Vagina (tissue), 2 donors: ENCODE results near the gene KCNJ15.

Experiments
- POLR2A ChIP-seq, 2 donors: fragments of 450-650 bp; IDR thresholded peaks; one replicate each; pipeline ENCODE4 v1.6.1; 2017; ENCODE audit warnings: antibody characterized with exemption in 2 of 2, mild to moderate bottlenecking in 2 of 2, moderate library complexity in 2 of 2
- POLR2AphosphoS5 ChIP-seq, 2 donors: sonication (generic); formaldehyde crosslinking; IDR thresholded peaks; one replicate each; pipeline ENCODE4 v1.9.0; 2017; ENCODE audit warnings: antibody characterized with exemption in 2 of 2, mild to moderate bottlenecking in 2 of 2, low read depth in 1 of 2; ENCODE audit not compliant: insufficient read depth in 1 of 2
- TF ChIP-seq, protein P1 (sequence below), 3 experiments: fragments of 450-650 bp in 2 of 3; fragments of 200-600 bp in 1 of 3; sonication (generic) in 1 of 3; IDR thresholded peaks; one replicate each; pipeline ENCODE4 v1.5.1; 2017 to 2019; ENCODE audit warnings: antibody characterized with exemption in 3 of 3, mild to moderate bottlenecking in 2 of 3, moderate library complexity in 2 of 3

DNA sequence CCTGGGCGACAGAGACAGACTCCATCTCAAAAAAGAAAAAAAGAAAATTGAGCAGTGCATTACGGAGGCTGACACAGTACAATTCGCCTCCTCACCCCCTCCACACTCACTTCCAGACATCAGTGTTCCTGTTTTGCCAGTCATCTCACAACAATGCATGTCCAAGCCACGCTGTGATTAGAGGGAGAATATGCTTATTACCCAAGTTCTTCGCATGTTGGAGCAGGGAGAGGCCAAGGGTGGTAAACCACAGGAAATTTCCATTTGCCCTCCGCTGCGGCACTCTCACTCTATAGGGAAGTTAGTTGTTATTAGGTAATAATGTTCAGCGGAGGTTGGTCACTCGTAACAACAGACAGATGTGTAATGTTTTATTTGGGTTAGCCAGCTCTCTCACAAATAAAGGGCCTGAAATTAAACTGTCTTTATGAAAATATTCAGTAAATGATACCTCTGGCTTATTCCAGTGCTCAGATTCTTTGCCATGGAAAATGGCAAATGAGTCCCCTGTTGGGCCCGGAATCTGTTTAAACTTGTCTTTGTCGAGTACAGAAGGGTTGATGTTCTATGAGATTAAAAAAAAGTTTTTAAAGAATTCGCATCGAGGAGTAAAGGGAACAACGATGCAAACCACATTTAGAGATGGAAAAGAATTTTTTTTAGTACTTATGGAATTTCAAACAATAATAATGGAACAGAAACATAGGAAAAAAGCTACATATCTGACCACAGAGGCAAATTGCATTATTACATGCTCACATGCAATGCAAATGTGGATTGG, 33.1 kb downstream of the KCNJ15 start:
- TF ChIP-seq, protein P1, sequence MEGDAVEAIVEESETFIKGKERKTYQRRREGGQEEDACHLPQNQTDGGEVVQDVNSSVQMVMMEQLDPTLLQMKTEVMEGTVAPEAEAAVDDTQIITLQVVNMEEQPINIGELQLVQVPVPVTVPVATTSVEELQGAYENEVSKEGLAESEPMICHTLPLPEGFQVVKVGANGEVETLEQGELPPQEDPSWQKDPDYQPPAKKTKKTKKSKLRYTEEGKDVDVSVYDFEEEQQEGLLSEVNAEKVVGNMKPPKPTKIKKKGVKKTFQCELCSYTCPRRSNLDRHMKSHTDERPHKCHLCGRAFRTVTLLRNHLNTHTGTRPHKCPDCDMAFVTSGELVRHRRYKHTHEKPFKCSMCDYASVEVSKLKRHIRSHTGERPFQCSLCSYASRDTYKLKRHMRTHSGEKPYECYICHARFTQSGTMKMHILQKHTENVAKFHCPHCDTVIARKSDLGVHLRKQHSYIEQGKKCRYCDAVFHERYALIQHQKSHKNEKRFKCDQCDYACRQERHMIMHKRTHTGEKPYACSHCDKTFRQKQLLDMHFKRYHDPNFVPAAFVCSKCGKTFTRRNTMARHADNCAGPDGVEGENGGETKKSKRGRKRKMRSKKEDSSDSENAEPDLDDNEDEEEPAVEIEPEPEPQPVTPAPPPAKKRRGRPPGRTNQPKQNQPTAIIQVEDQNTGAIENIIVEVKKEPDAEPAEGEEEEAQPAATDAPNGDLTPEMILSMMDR (IDR thresholded peaks at IDR 0.05) = no peak
- no peak for TF ChIP-seq POLR2A (IDR thresholded peaks at IDR 0.05)
- TF ChIP-seq POLR2AphosphoS5 (IDR thresholded peaks at IDR 0.05; ENCODE audit: insufficient read depth in 1 of 2, low read depth in 1 of 2) = peak in 1 of 2 donors; percentile 42
